HG03280 (cell line): ENCODE measurements around the gene PLEKHA8.

ENCODE experiments used
- ATAC-seq: cut with Tn5 transposase; IDR thresholded peaks from one replicate; pipeline ENCODE4 v1.9.1; 2021; ENCODE audit warnings: mild to moderate bottlenecking, moderate library complexity; ENCODE audit not compliant: unreplicated experiment

PLEKHA8 gene

GRCh38 chr7:30144657-30145306 lies 116.6 kb downstream of the PLEKHA8 start:
- ATAC-seq = no peak

GRCh38 chr7:30145426-30145970 lies 117.3 kb downstream of the PLEKHA8 start:
- no peak for ATAC-seq

GRCh38 chr7:30146127-30146612 lies 118.0 kb downstream of the PLEKHA8 start:
- ATAC-seq = no peak

GRCh38 chr7:30147223-30147622 lies 119.0 kb downstream of the PLEKHA8 start:
- ATAC-seq = no peak

- ATAC-seq = no peak
These were observed 119.6 kb downstream of the PLEKHA8 start for GRCh38 chr7:30147785-30148184.

- ATAC-seq = no peak
These were observed 120.2 kb downstream of the PLEKHA8 start for GRCh38 chr7:30148426-30148825.

GRCh38 chr7:30148951-30149459 lies 120.8 kb downstream of the PLEKHA8 start:
- ATAC-seq = no peak

GRCh38 chr7:30149640-30150272 lies 121.5 kb downstream of the PLEKHA8 start:
- no peak for ATAC-seq

GRCh38 chr7:30150711-30151110 lies 122.5 kb downstream of the PLEKHA8 start:
- ATAC-seq = no peak

GRCh38 chr7:30154111-30154587 lies 125.9 kb downstream of the PLEKHA8 start:
- ATAC-seq = no peak

GRCh38 chr7:30155481-30155880 lies 127.3 kb downstream of the PLEKHA8 start:
- no peak for ATAC-seq

- ATAC-seq = no peak
These were observed 129.0 kb downstream of the PLEKHA8 start for GRCh38 chr7:30157204-30157603.

GRCh38 chr7:30159163-30159562 lies 131.0 kb downstream of the PLEKHA8 start:
- ATAC-seq = no peak

GRCh38 chr7:30159698-30160143 lies 131.5 kb downstream of the PLEKHA8 start:
- no peak for ATAC-seq

GRCh38 chr7:30160329-30160728 lies 132.1 kb downstream of the PLEKHA8 start:
- ATAC-seq = no peak

- ATAC-seq = no peak
These were observed 133.9 kb downstream of the PLEKHA8 start for GRCh38 chr7:30162133-30162532.

- ATAC-seq = no peak
These were observed 134.5 kb downstream of the PLEKHA8 start for GRCh38 chr7:30162622-30163124.

- no peak for ATAC-seq
These were observed 135.2 kb downstream of the PLEKHA8 start for GRCh38 chr7:30163231-30163894.

- ATAC-seq = no peak
These were observed 136.4 kb downstream of the PLEKHA8 start for GRCh38 chr7:30164567-30164966.

GRCh38 chr7:30165590-30165989 lies 137.4 kb downstream of the PLEKHA8 start:
- ATAC-seq = no peak
